GM11168 (cell line): Measurements from ENCODE around the gene GYPC.
"Not testable (repeated sequence)": the region's sequence is repeated elsewhere in the genome, so short reads cannot be mapped to it uniquely, and the experiment has no call there.

Experiments used
- in situ Hi-C: fragments of 300-500 bp; cut with MboI; formaldehyde crosslinking; loops from one replicate; pipeline ENCODE4 v1.12.0; 2022; ENCODE audit warnings: low sequenced_read_pairs; ENCODE audit not compliant: unreplicated experiment

Gene GYPC

GRCh38 chr2:126648345-126648786 lies 7.6 kb upstream of the GYPC start:
- in situ Hi-C loops, result not testable (repeated sequence)

DNA sequence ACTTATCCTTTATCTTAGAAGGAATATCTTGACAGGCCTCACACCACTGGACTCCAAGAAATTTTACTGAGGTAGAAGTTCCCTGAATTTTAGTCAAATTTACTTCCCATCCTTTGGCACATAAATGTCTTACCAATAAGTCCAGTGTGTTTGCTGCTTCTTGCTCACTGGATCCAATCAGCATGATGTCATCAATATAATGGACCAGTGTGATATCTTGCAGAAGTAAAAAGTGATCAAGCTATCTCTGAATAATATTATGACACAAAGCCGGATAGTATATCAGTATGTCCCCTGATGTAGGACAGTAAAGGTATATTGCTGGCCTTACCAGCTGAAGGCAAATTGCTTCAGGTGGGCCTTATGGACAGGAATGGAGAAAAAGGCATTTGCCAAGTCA lies 6.9 kb upstream of the GYPC start:
- in situ Hi-C loops, result no loop called here

DNA sequence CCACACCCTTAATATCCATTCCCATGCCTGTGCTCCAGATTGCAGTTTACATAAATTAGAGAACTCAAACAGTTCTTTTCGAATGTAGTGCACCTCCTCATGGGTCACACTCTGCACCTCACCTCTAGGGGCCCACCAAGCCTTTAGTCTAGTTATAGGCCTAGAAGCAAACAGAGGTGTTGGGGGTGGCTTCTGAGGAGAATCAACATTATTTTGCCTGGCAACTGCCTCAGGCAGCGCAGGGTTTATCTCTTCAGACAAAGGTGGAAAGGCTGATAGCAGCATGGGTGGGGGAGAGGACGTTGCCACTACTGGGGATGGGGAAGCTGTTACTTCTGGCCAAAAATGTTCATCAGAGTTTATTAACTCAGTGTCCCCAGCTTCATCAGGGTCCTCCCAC lies 5.0 kb upstream of the GYPC start:
- in situ Hi-C loops, result no loop called here

DNA sequence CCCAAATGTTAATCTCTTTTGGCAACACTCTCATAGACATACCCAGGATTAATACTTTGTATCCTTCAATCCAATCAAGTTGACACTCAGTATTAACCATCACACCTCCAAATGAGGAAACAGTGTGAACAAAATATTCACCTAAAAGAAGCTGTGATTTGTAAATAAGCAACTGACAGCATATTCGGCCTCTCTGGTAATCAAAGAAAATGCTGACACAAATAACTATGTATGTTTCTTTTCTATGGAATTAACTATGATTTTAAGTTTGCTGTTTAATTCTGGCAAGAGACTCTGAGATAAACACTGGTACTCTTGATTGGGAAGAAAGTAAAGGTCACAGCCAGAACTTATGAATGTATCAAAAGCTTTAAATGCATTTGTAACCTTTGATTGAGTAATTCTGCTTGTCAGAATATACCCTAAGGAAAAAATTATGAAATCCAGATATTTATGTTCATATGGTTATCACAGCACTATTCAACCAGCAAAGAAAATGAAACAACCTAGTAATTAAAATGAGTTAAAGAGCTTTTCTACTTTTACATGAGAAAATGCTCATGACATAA lies 3.6 kb upstream of the GYPC start:
- in situ Hi-C loops, result no loop called here

- in situ Hi-C loops, result no loop called here
These were observed 2.8 kb upstream of the GYPC start for GRCh38 chr2:126653109-126653508.

DNA sequence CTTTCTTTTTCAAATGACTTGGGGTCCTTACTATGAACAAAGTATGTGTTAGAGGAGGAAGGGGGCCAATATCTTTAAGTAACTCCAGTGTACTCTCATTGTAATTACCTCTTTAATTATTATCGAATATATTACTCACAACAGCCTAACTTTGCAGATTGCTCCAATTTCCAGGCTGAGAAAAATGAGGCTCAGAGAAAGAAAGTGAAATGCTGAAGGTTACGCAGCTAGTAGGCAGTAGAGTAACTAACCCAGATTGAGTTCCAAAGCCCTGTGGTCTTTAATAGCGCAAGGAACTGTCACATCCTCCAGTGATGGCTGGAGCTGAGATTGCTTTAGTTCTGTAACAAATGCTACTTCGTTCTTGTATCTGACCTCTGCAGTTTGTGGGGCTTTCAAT lies 2.2 kb upstream of the GYPC start:
- in situ Hi-C loops, result no loop called here

- in situ Hi-C loops, result no loop called here
These were observed 907 bp upstream of the GYPC start for GRCh38 chr2:126655051-126655450.

DNA sequence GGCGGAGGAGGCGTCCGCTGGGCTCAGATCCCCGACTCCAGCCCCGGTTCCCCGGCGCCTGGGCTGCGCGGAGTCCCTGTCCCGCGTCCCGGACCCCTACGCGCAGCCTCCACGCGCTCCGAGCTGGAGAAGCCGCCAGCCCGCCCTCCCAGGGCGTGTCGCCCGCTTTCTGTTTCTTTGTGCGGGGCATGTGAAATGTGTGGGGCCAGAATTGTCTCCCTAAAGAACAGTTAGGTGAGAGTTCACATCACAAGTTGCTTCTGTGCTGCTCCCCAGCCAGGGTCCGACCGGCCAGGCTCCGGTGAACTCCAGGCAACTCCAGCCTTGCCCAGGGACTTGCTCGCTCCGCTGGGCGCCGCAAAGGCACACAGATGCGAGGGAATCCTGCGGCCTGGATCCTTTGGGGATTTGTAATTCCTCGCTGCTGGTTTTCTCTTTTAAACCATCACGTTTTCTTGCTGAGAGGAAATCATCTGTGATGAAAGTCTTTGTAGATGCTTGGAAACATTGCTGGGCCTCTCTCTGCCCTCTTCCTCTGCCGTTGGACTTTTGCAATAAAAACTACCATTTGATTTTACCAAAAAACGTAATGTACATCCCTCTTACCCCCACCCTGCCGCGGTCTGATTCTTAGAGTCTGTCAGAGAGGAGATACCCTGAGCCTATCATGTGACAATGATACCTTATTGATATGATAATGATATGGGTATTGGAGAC lies 631 bp downstream of the GYPC start:
- in situ Hi-C loops, result no loop called here

GRCh38 chr2:126657148-126657635 lies 1.2 kb downstream of the GYPC start:
- in situ Hi-C loops, result no loop called here

GRCh38 chr2:126657636-126658318 lies 1.8 kb downstream of the GYPC start:
- in situ Hi-C loops, result no loop called here

DNA sequence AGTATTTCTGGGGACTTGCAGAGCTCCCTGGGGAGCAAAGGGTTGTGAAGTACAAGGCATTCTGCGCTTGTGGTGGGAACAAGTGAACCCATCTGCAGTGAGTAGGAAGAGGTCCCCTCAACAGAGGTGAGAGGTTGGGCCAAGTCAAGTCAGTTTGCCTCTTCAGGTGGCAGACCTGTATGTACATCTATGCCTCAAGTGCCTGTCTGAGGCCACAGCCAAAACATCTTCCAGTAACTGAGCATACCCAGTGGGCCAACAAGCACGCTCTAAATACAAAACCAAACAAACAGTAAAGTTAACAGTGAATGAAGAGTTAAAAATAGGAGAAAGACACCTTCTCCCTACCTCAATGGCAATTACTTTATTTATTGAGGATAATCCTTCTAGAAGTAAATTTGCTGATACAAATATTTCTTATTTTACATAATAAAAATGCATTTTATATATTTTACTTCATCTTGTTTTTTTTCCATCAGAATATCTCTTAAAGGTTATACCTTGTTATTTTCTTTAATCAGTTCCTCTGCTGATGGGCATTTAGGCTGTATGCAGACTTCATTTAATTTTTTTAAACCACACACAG lies 2.5 kb downstream of the GYPC start:
- in situ Hi-C loops, result no loop called here

GRCh38 chr2:126658905-126659561 lies 3.1 kb downstream of the GYPC start:
- in situ Hi-C loops, result no loop called here

- in situ Hi-C loops, result no loop called here
These were observed 3.9 kb downstream of the GYPC start for GRCh38 chr2:126659562-126660467.

DNA sequence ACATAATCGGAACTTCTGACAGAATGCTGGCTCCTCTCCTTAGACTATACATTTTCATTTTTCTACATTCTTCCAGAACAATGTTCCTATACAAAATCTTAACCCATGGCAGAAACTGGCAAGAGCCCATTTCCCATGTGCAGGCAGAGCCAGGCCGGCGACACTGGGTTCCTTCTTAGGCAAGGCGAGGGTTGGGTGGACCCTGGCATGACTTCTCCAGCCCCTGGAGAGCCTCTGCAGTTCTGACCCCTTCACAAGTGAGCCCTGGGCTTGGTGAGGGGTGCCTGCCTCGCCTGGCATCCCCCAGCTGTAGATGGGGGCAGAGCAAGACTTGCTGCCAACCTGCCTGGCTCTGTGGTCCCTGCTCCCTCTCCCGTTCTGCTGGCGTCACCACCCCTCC lies 5.0 kb downstream of the GYPC start:
- in situ Hi-C loops, result no loop called here

DNA sequence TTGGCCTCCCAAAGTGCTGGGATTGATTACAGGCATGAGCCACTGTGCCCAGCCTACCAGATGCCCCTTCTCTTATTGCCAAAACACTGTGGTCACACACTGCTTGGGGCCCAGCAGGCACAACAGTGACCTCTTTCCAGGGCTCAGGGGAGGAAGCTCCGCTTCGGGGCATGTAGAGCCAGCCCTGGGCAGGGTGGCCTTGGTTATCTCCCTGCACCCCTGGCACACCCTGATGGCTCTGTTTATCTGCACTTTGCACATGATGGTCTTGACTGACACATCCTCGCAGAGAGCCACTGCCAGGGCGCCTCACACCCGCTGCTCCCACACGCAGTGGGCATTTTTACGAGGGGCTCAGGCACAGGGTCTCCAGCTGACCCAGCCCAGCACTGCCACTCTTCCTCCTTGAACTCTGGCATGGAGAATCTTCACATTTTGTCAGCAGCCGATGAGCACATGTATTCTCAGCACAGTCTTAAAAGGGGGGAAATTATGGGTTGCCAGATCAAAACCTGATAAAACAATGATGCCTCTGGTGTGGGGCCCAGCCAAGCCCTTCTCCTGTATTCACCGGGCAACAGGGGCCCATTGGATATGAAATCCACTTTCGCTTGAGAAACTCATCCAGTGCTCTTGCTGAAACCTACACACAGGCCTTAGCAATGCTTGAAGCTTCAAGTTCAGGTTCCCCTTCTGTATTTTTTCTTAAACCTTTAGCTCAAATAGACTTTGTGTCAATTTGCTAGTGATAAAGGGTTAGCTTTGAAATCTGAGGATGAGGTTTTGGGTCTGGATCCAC lies 5.9 kb downstream of the GYPC start:
- in situ Hi-C loops, result no loop called here

DNA sequence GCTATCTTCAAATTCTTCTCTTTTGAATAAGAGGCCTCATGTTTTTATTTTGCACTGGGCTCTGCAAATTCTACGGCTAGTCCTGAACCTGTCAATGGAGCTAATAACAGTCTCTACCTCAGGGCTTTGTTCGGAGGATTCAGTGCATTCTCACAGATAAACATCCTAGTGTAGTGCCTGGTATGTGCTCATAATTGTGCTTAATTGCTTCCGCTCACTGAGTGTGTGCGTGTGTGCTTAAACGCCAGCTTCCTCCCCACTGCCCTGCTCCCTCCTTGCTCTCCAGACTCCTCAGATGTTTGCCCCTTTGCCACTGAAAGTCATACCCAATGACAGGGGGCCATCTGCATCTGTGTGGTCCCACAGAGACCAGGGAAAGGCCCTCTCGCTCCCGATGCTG lies 6.7 kb downstream of the GYPC start:
- in situ Hi-C loops, result no loop called here

- in situ Hi-C loops, result no loop called here
These were observed 7.4 kb downstream of the GYPC start for GRCh38 chr2:126663184-126663963.

DNA sequence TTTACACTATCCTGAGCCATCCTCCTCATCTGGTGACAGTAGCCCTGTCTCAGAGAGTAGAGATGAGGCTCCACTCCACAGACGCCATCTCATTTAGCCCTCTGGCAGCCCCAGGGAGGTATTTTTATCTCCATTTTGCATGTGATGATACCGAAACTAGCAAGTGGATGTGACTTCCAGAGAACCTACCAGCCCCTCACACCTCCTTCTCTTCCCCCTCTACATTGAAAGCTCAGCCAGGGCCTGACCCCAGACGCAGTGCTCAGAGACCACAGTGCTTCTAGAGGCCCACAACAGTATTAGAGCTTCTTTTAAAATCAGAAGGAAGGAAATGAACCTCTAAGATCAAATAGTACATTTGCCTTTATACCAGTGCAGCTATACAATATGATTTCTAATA lies 8.3 kb downstream of the GYPC start:
- in situ Hi-C loops, result no loop called here
